Upper lobe of right lung (tissue), 1 donor: Measurements from ENCODE around the gene DDX50. TPM values are rescaled to one million over a fixed set of nuclear protein-coding genes. Genes with fewer than 3 reads are reported as not detected.
"Not testable (repeated sequence)": the region's sequence is repeated elsewhere in the genome, so short reads cannot be mapped to it uniquely, and the experiment has no call there.

Experiments
- ATAC-seq: fragments of 200-7000 bp; cut with Tn5 transposase; one replicate; pipeline ENCODE4 v1.9.1; 2020; ENCODE audit warnings: mild to moderate bottlenecking, moderate library complexity
- DNase-seq: peaks from one replicate; pipeline ENCODE4 v3.0.0-alpha.2; 2020
- H3K27ac ChIP-seq: fragments of 200-600 bp; one replicate; pipeline ENCODE4 v1.8.0; 2022
- H3K27me3 ChIP-seq: fragments of 200-600 bp; one replicate; pipeline ENCODE4 v1.8.0; 2022; ENCODE audit warnings: mild to moderate bottlenecking
- H3K36me3 ChIP-seq: fragments of 200-600 bp; one replicate; pipeline ENCODE4 v1.8.0; 2022
- H3K4me1 ChIP-seq: fragments of 200-600 bp; one replicate; pipeline ENCODE4 v1.8.0; 2022
- H3K4me3 ChIP-seq: fragments of 200-600 bp; one replicate; pipeline ENCODE4 v1.8.0; 2022; ENCODE audit warnings: mild to moderate bottlenecking
- H3K9me3 ChIP-seq: fragments of 200-600 bp; one replicate; pipeline ENCODE4 v1.8.0; 2022
- CTCF ChIP-seq: fragments of 200-600 bp; IDR thresholded peaks from one replicate; pipeline ENCODE4 v1.8.0; 2022; ENCODE audit warnings: antibody characterized with exemption
- intact Hi-C: fragments of 100-400 bp; cut with DNase I; formaldehyde crosslinking; loops from one replicate; pipeline ENCODE4 v1.11.0; 2022
- total RNA-seq: library from RNA; stranded (reverse); fragmentation: NEBNext Ultra II Directional; extraction: Animal tissue kit (Norgen Biotek cat#: 25700); gene quantifications from one replicate; pipeline ENCODE4 v1.2.1, GENCODE V29; 2021
- donor health status: DM: no; HTN: yes; CAD: no; lungs with severe emphysema.

DDX50 gene
- total RNA-seq, 1 donor from 2014 or later, result 26.1 TPM

DNA sequence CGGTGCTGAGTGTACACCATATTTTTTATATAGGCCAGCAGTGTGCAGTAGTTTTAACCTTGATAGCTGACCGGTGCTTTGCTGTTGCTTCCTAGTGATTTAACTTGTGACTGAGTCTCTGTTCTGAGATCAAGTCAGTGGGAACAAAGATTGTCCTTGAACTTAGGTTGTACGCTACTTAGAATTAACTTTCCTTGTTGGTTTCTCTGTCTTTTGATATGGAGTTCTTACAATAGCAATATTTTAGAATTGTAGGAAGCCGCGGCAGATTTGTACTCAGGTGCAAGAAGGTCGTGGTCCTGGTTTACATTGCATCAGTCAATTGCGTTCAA, 56.1 kb downstream of the DDX50 start:
- Histone ChIP-seq H3K4me3 (peak overlapping the region; percentile 95), H3K27me3 (no peaks in the 10 kb centered on the region), H3K9me3 (no peaks in the 10 kb centered on the region), H3K4me1 (peaks cover 24% of the 10 kb centered on the region), H3K36me3 (peaks cover 26% of the 10 kb centered on the region), H3K27ac (peak overlapping the region; percentile 95)
- no peak for TF ChIP-seq CTCF
- ATAC-seq (no peak), DNase-seq (no peak)
- intact Hi-C loops, result no loop called here

DNA sequence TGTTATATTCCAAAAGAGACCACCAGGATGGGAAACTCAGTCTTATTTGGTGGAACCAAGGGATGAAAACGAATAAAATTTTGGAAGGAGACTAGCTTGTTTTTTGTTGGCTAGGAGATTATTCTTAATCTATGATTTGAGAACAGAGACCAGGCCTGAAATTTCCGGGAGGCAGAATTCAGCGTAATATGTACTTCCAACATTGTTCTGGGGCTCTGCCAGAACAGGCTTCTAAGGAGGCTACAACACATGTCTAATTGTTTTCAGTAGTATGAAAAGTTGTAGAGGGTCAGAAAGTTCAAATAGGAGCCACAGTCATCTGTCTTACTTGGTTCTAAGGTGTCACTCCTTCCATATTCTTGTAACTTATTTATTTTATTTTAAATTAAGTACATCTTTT, 56.5 kb downstream of the DDX50 start:
- Histone ChIP-seq H3K27ac (no peak overlapping the region), H3K4me1 (peaks cover 24% of the 10 kb centered on the region), H3K27me3 (no peaks in the 10 kb centered on the region), H3K36me3 (peaks cover 30% of the 10 kb centered on the region), H3K9me3 (no peaks in the 10 kb centered on the region), H3K4me3 (peak overlapping the region; percentile 95)
- intact Hi-C loops, result no loop called here
- no peak for TF ChIP-seq CTCF
- DNase-seq (no peak), ATAC-seq (no peak)

DNA sequence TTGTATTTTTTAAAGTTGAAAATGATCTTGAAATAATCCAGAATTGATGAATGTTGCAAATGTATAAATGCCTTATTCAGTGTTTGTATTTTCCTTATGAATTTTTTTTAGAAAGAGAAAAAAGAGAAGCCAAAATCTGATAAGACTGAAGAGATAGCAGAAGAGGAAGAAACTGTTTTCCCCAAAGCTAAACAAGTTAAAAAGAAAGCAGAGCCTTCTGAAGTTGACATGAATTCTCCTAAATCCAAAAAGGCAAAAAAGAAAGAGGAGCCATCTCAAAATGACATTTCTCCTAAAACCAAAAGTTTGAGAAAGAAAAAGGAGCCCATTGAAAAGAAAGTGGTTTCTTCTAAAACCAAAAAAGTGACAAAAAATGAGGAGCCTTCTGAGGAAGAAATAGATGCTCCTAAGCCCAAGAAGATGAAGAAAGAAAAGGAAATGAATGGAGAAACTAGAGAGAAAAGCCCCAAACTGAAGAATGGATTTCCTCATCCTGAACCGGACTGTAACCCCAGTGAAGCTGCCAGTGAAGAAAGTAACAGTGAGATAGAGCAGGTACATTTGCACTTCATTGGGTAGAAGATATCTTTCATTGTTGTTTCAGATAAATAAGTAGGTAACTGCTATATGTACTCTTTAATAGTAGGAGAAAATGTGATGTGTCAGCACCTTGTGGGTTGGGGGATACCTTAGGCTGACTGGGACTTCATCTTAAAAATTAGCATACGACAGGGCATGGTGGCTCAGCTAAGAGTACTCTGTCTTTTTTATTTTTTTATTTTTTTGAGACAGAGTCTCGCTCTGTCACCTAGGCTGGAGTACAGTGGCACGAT, 58.8 kb downstream of the DDX50 start:
- Histone ChIP-seq H3K27ac (no peak overlapping the region), H3K9me3 (no peaks in the 10 kb centered on the region), H3K4me3 (no peak overlapping the region), H3K4me1 (peaks cover 24% of the 10 kb centered on the region), H3K36me3 (peaks cover 52% of the 10 kb centered on the region), H3K27me3 (no peaks in the 10 kb centered on the region)
- ATAC-seq (no peak), DNase-seq (no peak)
- intact Hi-C loops, result loop anchor here (10.0 kb wide), 1 partner anchor 195 kb away; no protein-coding TSS in a partner anchor
- no peak for TF ChIP-seq CTCF

GRCh38 chr10:68963151-68963550, 62.0 kb downstream of the DDX50 start:
- H3K9me3 ChIP-seq, result no peaks in the 10 kb centered on the region
- H3K4me1 ChIP-seq, result peaks cover 5% of the 10 kb centered on the region
- H3K4me3 ChIP-seq, result no peak overlapping the region
- no peak for DNase-seq
- TF ChIP-seq CTCF, result no peak
- H3K36me3 ChIP-seq, result peaks cover 85% of the 10 kb centered on the region
- H3K27ac ChIP-seq, result no peak overlapping the region
- intact Hi-C loops, result loop anchor here (10.0 kb wide), 1 partner anchor 198 kb away; no protein-coding TSS in a partner anchor
- no peaks in the 10 kb centered on the region for H3K27me3 ChIP-seq
- ATAC-seq, result no peak

DNA sequence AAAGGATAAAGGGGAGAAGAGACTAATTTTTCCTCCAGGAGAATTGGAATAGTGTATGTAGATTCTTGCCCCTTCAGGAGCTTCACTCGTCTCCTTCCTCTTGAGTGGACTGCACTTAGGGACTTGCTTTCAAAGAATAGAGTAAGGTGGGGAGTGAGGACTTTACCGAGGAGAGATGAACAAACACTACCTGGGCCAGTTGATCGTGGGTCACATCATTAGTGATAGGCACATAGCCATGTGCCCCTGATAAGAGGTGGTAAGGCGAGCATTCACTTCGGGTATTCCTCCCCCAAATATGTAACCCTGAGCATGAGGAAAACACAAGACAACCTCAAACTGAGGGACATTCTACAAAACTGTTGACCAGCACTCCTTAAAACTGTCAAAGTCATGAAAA, 72.9 kb downstream of the DDX50 start:
- ATAC-seq, result no peak
- no peaks in the 10 kb centered on the region for H3K4me1 ChIP-seq

GRCh38 chr10:68975936-68976473, 74.9 kb downstream of the DDX50 start:
- ATAC-seq, H3K27me3 ChIP-seq, H3K27ac ChIP-seq, H3K9me3 ChIP-seq, H3K4me1 ChIP-seq, intact Hi-C loops, DNase-seq, H3K4me3 ChIP-seq: not testable (repeated sequence)
- peaks cover 100% of the 10 kb centered on the region for H3K36me3 ChIP-seq

More for the DNA sequence above, 72.9 kb downstream of the DDX50 start:
- no peak for DNase-seq
- H3K4me3 ChIP-seq, result no peak overlapping the region
- no peak overlapping the region for H3K27ac ChIP-seq
- no peaks in the 10 kb centered on the region for H3K9me3 ChIP-seq
- no peaks in the 10 kb centered on the region for H3K27me3 ChIP-seq
- H3K36me3 ChIP-seq, result peaks cover 100% of the 10 kb centered on the region
- TF ChIP-seq CTCF, result no peak
- intact Hi-C loops, result no loop called here

DNA sequence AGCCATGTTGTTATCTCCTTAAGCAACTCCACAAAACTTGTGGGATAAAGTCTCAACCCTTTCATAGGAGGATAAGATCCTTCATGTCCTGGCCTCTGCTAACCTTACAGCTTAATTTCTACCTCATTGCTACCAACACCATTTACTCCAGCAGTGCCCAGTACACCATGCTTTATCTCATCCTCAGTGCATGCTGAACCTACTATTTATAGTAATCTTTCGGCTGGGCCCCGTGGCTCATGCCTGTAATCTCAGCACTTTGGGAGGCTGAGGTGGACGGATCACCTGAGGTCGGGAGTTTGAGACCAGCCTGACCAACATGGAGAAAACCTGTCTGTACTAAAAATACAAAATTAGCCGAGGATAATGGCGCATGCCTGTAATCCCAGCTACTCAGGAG, 78.6 kb downstream of the DDX50 start:
- H3K27ac ChIP-seq, H3K4me1 ChIP-seq, DNase-seq, intact Hi-C loops, H3K9me3 ChIP-seq, H3K27me3 ChIP-seq, H3K4me3 ChIP-seq, ATAC-seq: not testable (repeated sequence)
- peaks cover 100% of the 10 kb centered on the region for H3K36me3 ChIP-seq
